GM23338 (cell line): ENCODE results near the gene HDAC5.

Experiments
- CREB1 ChIP-seq: fragments of 250-450 bp; sonication (Bioruptor Pico); IDR thresholded peaks from 2 replicates; pipeline ENCODE4 v1.5.0; 2020; ENCODE audit warnings: low read depth, mild to moderate bottlenecking, moderate library complexity
- EZH2 ChIP-seq: fragments of 200-600 bp; sonication (generic); IDR thresholded peaks from one replicate; pipeline ENCODE4 v1.8.0; 2017; ENCODE audit warnings: antibody characterized with exemption, mild to moderate bottlenecking, low read depth; ENCODE audit not compliant: unreplicated experiment
- POLR2AphosphoS5 ChIP-seq: IDR thresholded peaks from 2 replicates; pipeline ENCODE4 v1.6.1; 2016; ENCODE audit warnings: antibody characterized with exemption, low read depth
- ZNF331 ChIP-seq: fragments of 250-450 bp; sonication (Bioruptor Pico); IDR thresholded peaks from 2 replicates; pipeline ENCODE4 v1.5.0; 2020; ENCODE audit warnings: low read depth, mild to moderate bottlenecking, moderate library complexity
- TF ChIP-seq, protein P1 (sequence below), 2 experiments: fragments of 200-600 bp in 1 of 2; sonication (generic) in 1 of 2; conservative IDR thresholded peaks; 2 replicates each; pipeline versions ENCODE4 v1.5.1 to v1.6.1; 2016 to 2017; ENCODE audit warnings: antibody characterized with exemption in 2 of 2, low read depth in 2 of 2, mild to moderate bottlenecking in 2 of 2, moderate library complexity in 1 of 2
- TF ChIP-seq, protein P2 (sequence below): IDR thresholded peaks from 2 replicates; pipeline ENCODE4 v1.6.1; 2016; ENCODE audit warnings: antibody characterized with exemption

DNA sequence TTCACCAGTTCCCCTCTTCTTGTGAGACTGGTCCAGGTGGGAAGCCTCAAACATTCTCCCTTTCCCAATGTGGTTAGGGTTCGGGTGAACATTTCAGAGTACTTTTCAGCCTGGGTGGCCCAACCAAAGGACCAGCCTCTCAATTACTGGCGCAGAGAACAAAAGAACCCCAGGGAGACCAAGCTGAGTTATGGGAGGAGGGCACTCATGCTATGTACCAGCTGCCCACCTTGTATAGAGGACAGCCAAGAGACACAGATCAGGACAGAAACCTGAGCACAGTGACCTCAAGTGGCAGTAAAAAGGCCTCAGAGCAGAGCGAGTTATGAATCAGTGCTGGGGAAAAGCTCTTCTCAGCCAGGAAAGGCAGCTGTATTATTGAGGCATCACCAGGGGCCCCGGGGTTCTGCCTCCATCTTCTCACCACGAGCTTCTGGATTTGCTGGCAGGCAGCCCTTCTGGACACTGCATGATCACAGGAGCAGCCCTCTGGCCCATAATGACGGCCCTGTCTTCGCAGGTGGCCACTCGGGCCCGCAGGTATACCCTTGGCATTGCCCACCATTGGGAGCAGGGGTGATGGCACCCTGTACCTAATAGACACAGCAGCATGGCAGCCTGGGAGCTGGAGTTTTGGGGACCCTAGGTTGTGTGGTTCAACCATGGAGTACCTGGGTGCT is 49.1 kb downstream of the HDAC5 start:
- TF ChIP-seq, protein P1, sequence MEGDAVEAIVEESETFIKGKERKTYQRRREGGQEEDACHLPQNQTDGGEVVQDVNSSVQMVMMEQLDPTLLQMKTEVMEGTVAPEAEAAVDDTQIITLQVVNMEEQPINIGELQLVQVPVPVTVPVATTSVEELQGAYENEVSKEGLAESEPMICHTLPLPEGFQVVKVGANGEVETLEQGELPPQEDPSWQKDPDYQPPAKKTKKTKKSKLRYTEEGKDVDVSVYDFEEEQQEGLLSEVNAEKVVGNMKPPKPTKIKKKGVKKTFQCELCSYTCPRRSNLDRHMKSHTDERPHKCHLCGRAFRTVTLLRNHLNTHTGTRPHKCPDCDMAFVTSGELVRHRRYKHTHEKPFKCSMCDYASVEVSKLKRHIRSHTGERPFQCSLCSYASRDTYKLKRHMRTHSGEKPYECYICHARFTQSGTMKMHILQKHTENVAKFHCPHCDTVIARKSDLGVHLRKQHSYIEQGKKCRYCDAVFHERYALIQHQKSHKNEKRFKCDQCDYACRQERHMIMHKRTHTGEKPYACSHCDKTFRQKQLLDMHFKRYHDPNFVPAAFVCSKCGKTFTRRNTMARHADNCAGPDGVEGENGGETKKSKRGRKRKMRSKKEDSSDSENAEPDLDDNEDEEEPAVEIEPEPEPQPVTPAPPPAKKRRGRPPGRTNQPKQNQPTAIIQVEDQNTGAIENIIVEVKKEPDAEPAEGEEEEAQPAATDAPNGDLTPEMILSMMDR (conservative IDR thresholded peaks at IDR 0.05; ENCODE audit: low read depth in 2 of 2), result peak in 1 of 2 experiments; percentile 31; a peak in 2 of 4 replicates
- TF ChIP-seq POLR2AphosphoS5 (no peak), EZH2 (no peak), CREB1 (CRISPR knock-in tag) (no peak), ZNF331 (CRISPR knock-in tag) (no peak)
- TF ChIP-seq, protein P2, sequence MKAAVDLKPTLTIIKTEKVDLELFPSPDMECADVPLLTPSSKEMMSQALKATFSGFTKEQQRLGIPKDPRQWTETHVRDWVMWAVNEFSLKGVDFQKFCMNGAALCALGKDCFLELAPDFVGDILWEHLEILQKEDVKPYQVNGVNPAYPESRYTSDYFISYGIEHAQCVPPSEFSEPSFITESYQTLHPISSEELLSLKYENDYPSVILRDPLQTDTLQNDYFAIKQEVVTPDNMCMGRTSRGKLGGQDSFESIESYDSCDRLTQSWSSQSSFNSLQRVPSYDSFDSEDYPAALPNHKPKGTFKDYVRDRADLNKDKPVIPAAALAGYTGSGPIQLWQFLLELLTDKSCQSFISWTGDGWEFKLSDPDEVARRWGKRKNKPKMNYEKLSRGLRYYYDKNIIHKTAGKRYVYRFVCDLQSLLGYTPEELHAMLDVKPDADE, result no peak
